Prostate gland (tissue), 2 donors: ENCODE measurements around the gene SCAPER. TPM values are rescaled to one million over a fixed set of nuclear protein-coding genes. Genes with fewer than 3 reads are reported as not detected.

Experiments used
- DNase-seq: peaks from one replicate; pipeline ENCODE4 v3.0.0-alpha.2; 2019; ENCODE audit warnings: low spot score
- H3K27ac ChIP-seq, 2 donors: fragments of 200-600 bp; sonication (generic); 2 replicates each; pipeline ENCODE4 v1.5.1; 2017 to 2019
- H3K27me3 ChIP-seq: fragments of 200-600 bp; sonication (generic); replicated peaks from 2 replicates; pipeline ENCODE4 v1.5.1; 2019; ENCODE audit not compliant: insufficient read depth
- H3K36me3 ChIP-seq, 2 donors: fragments of 200-600 bp; sonication (generic); 1 replicate in 1 of 2; 2 replicates in 1 of 2; pipeline versions ENCODE4 v1.5.1 to v1.8.1; 2017 to 2019
- H3K4me1 ChIP-seq: fragments of 200-600 bp; sonication (generic); replicated peaks from 2 replicates; pipeline ENCODE4 v1.5.1; 2019
- H3K4me3 ChIP-seq, 2 donors: fragments of 200-600 bp; sonication (generic); 2 replicates each; pipeline ENCODE4 v1.5.1; 2017 to 2019
- H3K9me3 ChIP-seq: fragments of 200-600 bp; sonication (generic); 2 replicates; pipeline ENCODE4 v1.5.1; 2017
- CTCF ChIP-seq, 4 experiments: fragments of 200-600 bp in 2 of 4; fragments of 450-650 bp in 2 of 4; sonication (generic) in 2 of 4; IDR thresholded peaks; 1 replicate in 3 of 4; 2 replicates in 1 of 4; pipeline ENCODE4 v1.5.1; 2016 to 2019; ENCODE audit warnings: antibody characterized with exemption in 4 of 4, mild to moderate bottlenecking in 2 of 4, moderate library complexity in 2 of 4
- POLR2A ChIP-seq: fragments of 450-650 bp; IDR thresholded peaks from one replicate; pipeline ENCODE4 v1.6.1; 2016; ENCODE audit warnings: antibody characterized with exemption, mild to moderate bottlenecking
- POLR2AphosphoS5 ChIP-seq: sonication (generic); formaldehyde crosslinking; IDR thresholded peaks from one replicate; pipeline ENCODE4 v1.6.1; 2017; ENCODE audit warnings: antibody characterized with exemption
- WGBS: methylation state at CpG from one replicate; pipeline ENCODE4 v1.1.5; 2018; 5-methylcytosine and 5-hydroxymethylcytosine counted together
- intact Hi-C: fragments of 100-400 bp; cut with DNase I; formaldehyde crosslinking; loops from one replicate; pipeline ENCODE4 v1.14.2; 2022
- total RNA-seq, 2 donors: library from RNA; depleted of rRNA; stranded (reverse); fragments of >200 nt; gene quantifications; one replicate each; pipeline ENCODE4 v1.1.0, GENCODE V29; 2016

SCAPER gene
- total RNA-seq, 2 donors from 2014 or later: 19.1 to 38.9 TPM

- Histone ChIP-seq H3K36me3 (no peaks in the 10 kb centered on the region), H3K9me3 (no peaks in the 10 kb centered on the region), H3K27me3 (no peaks in the 10 kb centered on the region), H3K27ac (no peak overlapping the region), H3K4me1 (no peaks in the 10 kb centered on the region), H3K4me3 (no peak overlapping the region)
- TF ChIP-seq CTCF (IDR thresholded peaks at IDR 0.05): no peak
- no peak for TF ChIP-seq POLR2A
- no peak for TF ChIP-seq POLR2AphosphoS5
- 93% methylated on average over 2 of the region's 2 CpGs for WGBS
- DNase-seq: no peak
- intact Hi-C loops: no loop called here
These were observed 436.4 kb downstream of the SCAPER start for GRCh38 chr15:76468722-76469121.

- 50% methylated on average over 1 of the region's 1 CpG for WGBS
- no peaks in the 10 kb centered on the region for H3K36me3 ChIP-seq
- H3K4me1 ChIP-seq: no peaks in the 10 kb centered on the region
- no peak overlapping the region for H3K27ac ChIP-seq
- no peaks in the 10 kb centered on the region for H3K9me3 ChIP-seq
- intact Hi-C loops: no loop called here
- DNase-seq: no peak
- H3K27me3 ChIP-seq: no peaks in the 10 kb centered on the region
- H3K4me3 ChIP-seq: no peak overlapping the region
- TF ChIP-seq POLR2A (no peak), CTCF (IDR thresholded peaks at IDR 0.05) (no peak), POLR2AphosphoS5 (no peak)
These were observed 438.0 kb downstream of the SCAPER start for GRCh38 chr15:76467136-76467535.

- WGBS: 96% methylated on average over 1 of the region's 1 CpG
- intact Hi-C loops: no loop called here
These were observed 439.4 kb downstream of the SCAPER start for GRCh38 chr15:76465728-76466127.

GRCh38 chr15:76464247-76464646 is 440.9 kb downstream of the SCAPER start:
- Histone ChIP-seq H3K4me1 (no peaks in the 10 kb centered on the region), H3K9me3 (no peaks in the 10 kb centered on the region), H3K27ac (no peak overlapping the region), H3K27me3 (no peaks in the 10 kb centered on the region), H3K36me3 (no peaks in the 10 kb centered on the region), H3K4me3 (no peak overlapping the region)
- TF ChIP-seq CTCF (IDR thresholded peaks at IDR 0.05) (no peak), POLR2A (no peak), POLR2AphosphoS5 (no peak)
- no peak for DNase-seq
- WGBS: 99% methylated on average over 2 of the region's 2 CpGs
- intact Hi-C loops: no loop called here

More at GRCh38 chr15:76465728-76466127, 439.4 kb downstream of the SCAPER start:
- Histone ChIP-seq H3K36me3 (no peaks in the 10 kb centered on the region), H3K9me3 (no peaks in the 10 kb centered on the region), H3K27me3 (no peaks in the 10 kb centered on the region), H3K4me1 (no peaks in the 10 kb centered on the region), H3K27ac (no peak overlapping the region), H3K4me3 (no peak overlapping the region)
- TF ChIP-seq CTCF (IDR thresholded peaks at IDR 0.05) (no peak), POLR2A (no peak), POLR2AphosphoS5 (no peak)
- no peak for DNase-seq

- Histone ChIP-seq H3K27ac (no peak overlapping the region), H3K36me3 (no peaks in the 10 kb centered on the region), H3K4me1 (no peaks in the 10 kb centered on the region), H3K27me3 (no peaks in the 10 kb centered on the region), H3K9me3 (no peaks in the 10 kb centered on the region), H3K4me3 (no peak overlapping the region)
- intact Hi-C loops: no loop called here
- TF ChIP-seq POLR2A (no peak), POLR2AphosphoS5 (no peak), CTCF (IDR thresholded peaks at IDR 0.05) (no peak)
- WGBS: 100% methylated on average over 1 of the region's 1 CpG
- no peak for DNase-seq
These were observed 444.3 kb downstream of the SCAPER start for GRCh38 chr15:76460871-76461270.
